NCI-H1694 (cell line): ENCODE measurements around the gene ZNF69.
"Not testable (repeated sequence)": the region's sequence is repeated elsewhere in the genome, so short reads cannot be mapped to it uniquely, and the experiment has no call there.

ENCODE experiments used
- DNase-seq: peaks from one replicate; lab custom pipeline; 2025; lab: John Stamatoyannopoulos, UW

The ZNF69 gene

DNA sequence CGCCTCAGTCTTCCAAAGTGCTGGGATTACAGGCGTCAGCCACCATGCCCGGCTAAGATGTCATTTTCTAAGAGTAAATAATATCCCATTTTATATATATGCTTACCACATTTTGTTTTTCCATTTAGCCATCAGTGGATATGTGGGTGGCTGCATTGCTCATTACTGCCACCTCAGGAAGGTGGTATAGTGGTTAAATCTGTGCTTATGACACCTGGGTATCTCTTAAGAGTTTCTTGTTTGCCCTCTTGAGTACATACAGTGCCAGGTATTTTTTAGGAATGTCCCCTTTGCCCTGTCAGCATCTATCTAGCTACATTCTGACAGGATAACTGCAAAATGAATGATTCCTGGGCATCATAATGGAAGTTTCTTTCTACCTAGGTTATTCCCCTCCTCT, 14.6 kb downstream of the ZNF69 start:
- no peak for DNase-seq

GRCh38 chr19:11905928-11906327, 18.3 kb downstream of the ZNF69 start:
- no peak for DNase-seq

DNA sequence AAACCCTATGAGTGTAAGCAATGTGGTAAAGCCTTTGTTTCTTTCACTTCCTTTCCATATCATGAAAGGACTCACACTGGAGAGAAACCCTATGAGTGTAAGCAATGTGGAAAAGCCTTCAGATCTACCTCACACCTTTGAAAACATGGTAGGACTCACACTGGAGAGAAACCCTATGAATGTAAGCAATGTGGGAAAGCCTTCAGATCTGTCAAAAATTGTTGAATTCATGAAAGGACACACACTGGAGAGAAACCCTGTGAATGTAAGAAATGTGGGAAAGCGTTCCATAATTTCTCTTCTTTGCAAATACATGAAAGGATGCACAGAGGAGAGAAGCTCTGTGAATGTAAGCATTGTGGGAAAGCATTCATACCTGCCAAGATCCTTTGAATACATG, 24.4 kb downstream of the ZNF69 start:
- not testable (repeated sequence) for DNase-seq

- DNase-seq: not testable (repeated sequence)
These were observed 27.0 kb downstream of the ZNF69 start for GRCh38 chr19:11914417-11915051.

- DNase-seq: no peak
These were observed 34.4 kb downstream of the ZNF69 start for GRCh38 chr19:11921852-11922495.

- peak; percentile 8 for DNase-seq
These were observed 37.5 kb downstream of the ZNF69 start, which contains the start of gene ZNF700 for GRCh38 chr19:11924886-11925650. ZNF700 (plus strand) TSS chr19:11925107; CDS start chr19:11925211, 104 bp downstream.

DNA sequence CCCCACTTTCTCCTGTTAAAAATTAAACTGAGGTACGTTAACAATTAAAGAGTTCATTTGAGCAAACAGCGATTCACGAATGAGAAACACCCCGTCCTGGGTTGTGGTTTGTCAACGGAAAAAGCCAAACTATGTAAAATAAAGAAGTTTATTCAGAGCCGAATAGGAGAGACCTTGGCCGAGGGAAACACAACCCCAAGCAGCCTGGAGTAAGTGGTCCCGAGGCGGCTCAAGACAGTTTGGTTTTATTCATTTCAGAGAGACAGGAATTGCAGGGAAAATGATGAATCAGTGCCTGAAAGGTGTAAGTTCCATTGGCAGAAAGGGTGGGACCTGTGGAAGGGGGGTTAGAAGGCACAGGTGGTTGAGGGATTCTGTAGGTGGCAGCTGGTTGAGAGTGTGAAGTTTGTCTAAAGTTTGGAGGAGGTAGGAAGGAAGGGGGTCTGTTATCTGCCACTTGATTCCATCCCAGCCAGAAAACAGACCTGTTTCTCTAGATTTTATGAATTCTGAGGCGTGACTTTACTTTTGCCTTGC, 38.1 kb downstream of the ZNF69 start:
- DNase-seq: not testable (repeated sequence)

DNA sequence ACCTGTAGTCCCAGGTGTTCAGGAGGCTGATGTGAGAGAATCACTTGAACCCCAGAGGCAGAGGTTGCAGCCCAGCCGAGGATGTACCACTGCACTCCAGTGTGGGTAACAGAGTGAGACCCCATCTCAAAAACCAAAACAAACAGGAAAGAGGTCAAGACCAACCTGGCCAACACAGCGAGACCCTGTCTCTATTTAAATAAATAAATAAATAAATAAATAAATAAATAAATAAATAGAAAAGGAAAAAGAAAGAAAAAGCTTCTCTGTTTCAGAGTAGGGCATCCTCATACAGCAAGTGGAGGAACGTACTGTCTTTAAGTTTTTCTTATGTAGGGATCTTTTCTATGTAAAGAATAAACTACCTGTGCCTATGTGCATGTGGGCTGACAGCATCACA, 39.6 kb downstream of the ZNF69 start:
- DNase-seq: no peak

DNA sequence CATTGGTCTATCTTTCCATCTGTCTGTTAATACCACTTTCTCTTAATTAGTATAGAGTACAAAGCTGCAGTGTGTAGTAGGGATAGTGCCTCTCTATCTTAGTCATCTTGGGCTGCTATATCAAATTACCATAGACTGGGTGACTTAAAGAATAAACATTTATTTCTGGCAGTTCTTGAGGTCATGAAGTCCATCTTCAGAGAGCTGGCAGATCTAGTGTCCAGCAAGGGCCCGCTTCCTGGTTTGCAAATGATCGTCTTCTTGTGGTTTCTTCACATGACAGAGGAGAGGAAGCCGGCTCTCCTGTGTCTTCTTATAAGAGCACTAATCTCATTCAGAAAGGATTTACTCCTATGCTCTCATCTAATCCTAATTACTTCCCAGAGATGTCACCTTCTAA, 43.5 kb downstream of the ZNF69 start:
- DNase-seq: no peak

DNA sequence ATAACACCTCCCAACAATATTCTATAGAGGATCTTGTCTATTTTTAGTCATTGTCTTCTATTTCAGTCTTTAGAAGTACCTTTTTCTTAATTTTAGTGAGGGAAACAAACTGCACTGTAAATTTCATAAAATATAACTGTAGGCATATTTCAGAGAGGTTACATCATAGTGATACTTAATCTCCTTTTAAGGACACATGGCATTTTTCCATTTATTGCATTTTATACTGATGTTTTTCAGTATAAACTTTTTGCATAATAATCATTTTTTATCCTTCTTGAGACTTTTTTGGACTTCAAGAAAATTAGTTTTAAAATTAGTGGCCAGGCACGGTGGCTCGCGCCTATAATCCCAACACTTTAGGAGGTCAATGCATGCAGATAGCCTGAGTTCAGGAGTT, 43.9 kb downstream of the ZNF69 start:
- no peak for DNase-seq

DNA sequence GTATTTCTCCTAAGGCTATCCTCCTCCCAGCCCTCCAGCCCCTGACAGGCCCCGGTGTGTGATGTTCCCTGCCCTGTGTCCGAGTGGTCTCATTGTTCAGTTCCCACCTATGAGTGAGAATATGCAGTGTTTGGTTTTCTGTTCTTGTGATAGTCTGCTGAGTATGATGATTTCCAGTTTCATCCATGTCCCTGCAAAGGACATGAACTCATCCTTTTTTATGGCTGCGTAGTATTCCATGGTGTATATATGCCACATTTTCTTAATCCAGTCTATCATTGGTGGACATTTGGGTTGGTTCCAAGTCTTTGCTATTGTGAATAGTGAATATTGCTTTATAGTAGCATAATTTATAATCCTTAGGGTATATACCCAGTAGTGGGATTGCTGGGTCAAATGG, 48.2 kb downstream of the ZNF69 start:
- not testable (repeated sequence) for DNase-seq

DNA sequence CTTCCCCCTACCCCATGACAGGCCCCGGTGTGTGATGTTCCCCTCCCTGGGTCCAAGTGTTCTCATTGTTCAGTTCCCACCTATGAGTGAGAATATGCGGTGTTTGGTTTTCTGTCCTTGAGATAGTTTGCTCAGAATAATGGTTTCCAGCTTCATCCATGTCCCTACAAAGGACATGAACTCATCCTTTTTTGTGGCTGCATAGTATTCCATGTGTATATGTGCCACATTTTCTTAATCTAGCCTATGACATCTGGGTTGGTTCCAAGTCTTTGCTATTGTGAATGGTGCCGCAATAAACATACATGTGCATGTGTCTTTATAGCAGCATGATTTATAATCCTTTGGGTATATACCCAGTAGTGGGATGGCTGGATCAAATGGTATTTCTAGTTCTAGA, 50.8 kb downstream of the ZNF69 start:
- not testable (repeated sequence) for DNase-seq

- not testable (repeated sequence) for DNase-seq
These were observed 53.8 kb downstream of the ZNF69 start for GRCh38 chr19:11941361-11941887.

DNA sequence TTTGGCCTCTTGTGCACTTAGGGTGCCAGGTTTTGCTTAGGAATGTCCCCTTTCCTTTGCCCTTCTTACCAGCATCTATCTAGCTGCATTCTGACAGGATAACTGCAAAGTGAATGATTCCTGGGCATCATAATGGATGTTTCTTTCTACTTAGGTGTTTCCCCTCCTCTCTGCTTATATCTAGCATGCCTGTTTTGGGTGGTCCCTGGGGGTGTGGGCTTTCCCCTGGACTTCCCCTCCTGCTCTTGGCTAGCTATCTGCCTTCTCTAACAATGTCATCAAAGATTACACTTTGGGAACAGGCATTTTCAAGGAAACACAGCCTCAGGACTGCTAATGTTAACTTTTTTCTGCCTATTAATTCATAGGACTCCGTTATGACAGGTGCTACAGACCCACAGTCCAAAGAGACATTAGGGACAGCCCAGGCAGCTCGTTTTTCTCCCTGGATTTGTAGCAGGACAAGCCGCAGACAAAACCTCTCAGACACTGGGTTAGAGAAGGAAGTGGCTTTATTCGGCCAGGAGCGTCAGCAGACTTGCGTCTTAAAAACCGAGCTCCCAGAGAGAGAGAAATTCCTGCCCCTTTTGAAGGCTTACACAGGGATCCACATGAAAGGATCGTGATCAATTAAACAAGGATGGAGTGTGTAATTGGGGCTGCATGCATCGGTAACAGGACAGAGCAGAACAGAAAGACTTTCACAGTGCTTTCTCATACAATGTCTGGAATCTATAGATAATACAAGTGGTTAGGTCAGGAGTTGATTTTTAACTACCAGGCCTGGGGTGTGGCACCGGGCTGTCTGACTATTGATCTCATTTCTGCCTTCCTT, 54.6 kb downstream of the ZNF69 start:
- DNase-seq: no peak

GRCh38 chr19:11942843-11943108, 55.2 kb downstream of the ZNF69 start:
- no peak for DNase-seq

GRCh38 chr19:11944656-11945055, 57.1 kb downstream of the ZNF69 start:
- no peak for DNase-seq

- no peak for DNase-seq
These were observed 61.1 kb downstream of the ZNF69 start for GRCh38 chr19:11948646-11949045.

- DNase-seq: no peak
These were observed 61.6 kb downstream of the ZNF69 start for GRCh38 chr19:11949201-11949600.

DNA sequence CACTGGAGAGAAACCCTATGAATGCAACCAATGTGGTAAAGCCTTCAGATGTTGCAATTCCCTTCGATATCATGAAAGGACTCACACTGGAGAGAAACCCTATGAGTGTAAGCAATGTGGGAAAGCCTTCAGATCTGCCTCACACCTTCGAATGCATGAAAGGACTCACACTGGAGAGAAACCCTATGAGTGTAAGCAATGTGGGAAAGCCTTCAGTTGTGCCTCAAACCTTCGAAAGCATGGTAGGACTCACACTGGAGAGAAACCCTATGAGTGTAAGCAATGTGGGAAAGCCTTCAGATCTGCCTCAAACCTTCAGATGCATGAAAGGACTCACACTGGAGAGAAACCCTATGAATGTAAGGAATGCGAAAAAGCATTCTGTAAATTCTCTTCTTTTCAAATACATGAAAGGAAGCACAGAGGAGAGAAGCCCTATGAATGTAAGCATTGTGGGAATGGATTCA, 62.1 kb downstream of the ZNF69 start:
- not testable (repeated sequence) for DNase-seq

- DNase-seq: no peak
These were observed 62.7 kb downstream of the ZNF69 start for GRCh38 chr19:11950312-11950711.
